HG02973 (cell line): Measurements from ENCODE around the gene RNF207.

Experiments used
- ATAC-seq: cut with Tn5 transposase; IDR thresholded peaks from one replicate; pipeline ENCODE4 v1.9.1; 2021; ENCODE audit warnings: moderate library complexity; ENCODE audit not compliant: unreplicated experiment

The RNF207 gene

GRCh38 chr1:6224718-6225117, 18.8 kb downstream of the RNF207 start:
- no peak for ATAC-seq

- no peak for ATAC-seq
These were observed 19.7 kb downstream of the RNF207 start for GRCh38 chr1:6225651-6226050.

GRCh38 chr1:6233376-6233775, 27.5 kb downstream of the RNF207 start:
- no peak for ATAC-seq

- ATAC-seq: no peak
These were observed 28.8 kb downstream of the RNF207 start for GRCh38 chr1:6234502-6235295.

GRCh38 chr1:6235296-6235677, 29.4 kb downstream of the RNF207 start:
- ATAC-seq: no peak

GRCh38 chr1:6237093-6237492, 31.2 kb downstream of the RNF207 start:
- ATAC-seq: no peak

GRCh38 chr1:6239213-6239752, 33.4 kb downstream of the RNF207 start:
- ATAC-seq: no peak

GRCh38 chr1:6239950-6240768, 34.2 kb downstream of the RNF207 start:
- ATAC-seq: no peak

- ATAC-seq: no peak
These were observed 35.4 kb downstream of the RNF207 start for GRCh38 chr1:6241107-6241886.

- no peak for ATAC-seq
These were observed 36.2 kb downstream of the RNF207 start for GRCh38 chr1:6241887-6242740.

- ATAC-seq: no peak
These were observed 37.3 kb downstream of the RNF207 start for GRCh38 chr1:6243053-6243834.

GRCh38 chr1:6243993-6244392, 38.1 kb downstream of the RNF207 start, which contains the start of gene HES3:
Gene HES3, plus strand, starts transcription at chr1:6244179. Its CDS starts 187 bp downstream, at chr1:6244366.
- no peak for ATAC-seq

- ATAC-seq: no peak
These were observed 38.6 kb downstream of the RNF207 start for GRCh38 chr1:6244401-6245049.

GRCh38 chr1:6245086-6245868, 39.4 kb downstream of the RNF207 start:
- no peak for ATAC-seq

- ATAC-seq: no peak
These were observed 40.1 kb downstream of the RNF207 start for GRCh38 chr1:6245869-6246496.

GRCh38 chr1:6246497-6247467, 40.9 kb downstream of the RNF207 start:
- ATAC-seq: peak; percentile 54
